ENCODE results near the gene VAV3.

- TF ChIP-seq EZH2 (IDR thresholded peaks at IDR 0.05; ENCODE audit: insufficient read depth, poor library complexity, severe bottlenecking) (no peak), EZH2phosphoT487 (IDR thresholded peaks at IDR 0.05; ENCODE audit: insufficient read depth, low read depth) (no peak)
Observed at GRCh38 chr1:107617456-107617855, 347.5 kb downstream of the VAV3 start.
